Measurements from ENCODE around the gene SNAP91.

- no peak for TF ChIP-seq REST (IDR thresholded peaks at IDR 0.05; ENCODE audit: borderline replicate concordance)
- TF ChIP-seq POLR2AphosphoS5 (IDR thresholded peaks at IDR 0.05), result no peak
- TF ChIP-seq EZH2 (IDR thresholded peaks at IDR 0.05; ENCODE audit: borderline replicate concordance, insufficient read depth, low read length, poor library complexity, severe bottlenecking), result no peak
- TF ChIP-seq CTCF (IDR thresholded peaks at IDR 0.05; ENCODE audit: poor library complexity, severe bottlenecking), result no peak
- no peak for TF ChIP-seq EP300 (conservative IDR thresholded peaks at IDR 0.05; ENCODE audit: poor library complexity, severe bottlenecking)
- no peak for TF ChIP-seq SMC3 (conservative IDR thresholded peaks at IDR 0.05; ENCODE audit: poor library complexity)
- no peak for TF ChIP-seq TAF1 (IDR thresholded peaks at IDR 0.05; ENCODE audit: low read depth)
- TF ChIP-seq RAD21 (conservative IDR thresholded peaks at IDR 0.05), result no peak
These were observed 203.5 kb downstream of the SNAP91 start for GRCh38 chr6:83505356-83505755.
